CD4-positive, alpha-beta T cell treated with Interleukin-2 at 100 ng/mL for 4 hours (primary cell): ENCODE results near the gene SCLY.
"Not testable (repeated sequence)": the region's sequence is repeated elsewhere in the genome, so short reads cannot be mapped to it uniquely, and the experiment has no call there.

ENCODE experiments used
- DNase-seq: peaks from one replicate; pipeline ENCODE4 v3.0.0-alpha.2; 2020; ENCODE audit warnings: low spot score

SCLY gene

GRCh38 chr2:238113611-238114010, 52.8 kb downstream of the SCLY start:
- no peak for DNase-seq

GRCh38 chr2:238114331-238114841, 53.6 kb downstream of the SCLY start:
- no peak for DNase-seq

- DNase-seq = no peak
These were observed 54.3 kb downstream of the SCLY start for GRCh38 chr2:238114851-238115660.

- DNase-seq = not testable (repeated sequence)
These were observed 54.9 kb downstream of the SCLY start for GRCh38 chr2:238115709-238116108.

- no peak for DNase-seq
These were observed 55.7 kb downstream of the SCLY start for GRCh38 chr2:238116298-238117198.

- no peak for DNase-seq
These were observed 56.7 kb downstream of the SCLY start for GRCh38 chr2:238117199-238118154.

- DNase-seq = no peak
These were observed 59.1 kb downstream of the SCLY start for GRCh38 chr2:238119756-238120462.

- no peak for DNase-seq
These were observed 59.9 kb downstream of the SCLY start for GRCh38 chr2:238120463-238121298.

GRCh38 chr2:238121511-238122286, 60.9 kb downstream of the SCLY start:
- no peak for DNase-seq

- DNase-seq = no peak
These were observed 61.8 kb downstream of the SCLY start for GRCh38 chr2:238122287-238123217.

- DNase-seq = no peak
These were observed 62.6 kb downstream of the SCLY start for GRCh38 chr2:238123218-238123971.

- no peak for DNase-seq
These were observed 63.2 kb downstream of the SCLY start for GRCh38 chr2:238123991-238124470.

- DNase-seq = no peak
These were observed 63.8 kb downstream of the SCLY start for GRCh38 chr2:238124488-238125126.

- DNase-seq = no peak
These were observed 64.5 kb downstream of the SCLY start for GRCh38 chr2:238125127-238125885.

- no peak for DNase-seq
These were observed 65.5 kb downstream of the SCLY start for GRCh38 chr2:238126338-238126737.

GRCh38 chr2:238126775-238127164, 66.0 kb downstream of the SCLY start:
- no peak for DNase-seq
